ENCODE results near the gene ZBED1.

ZBED1 gene

DNA sequence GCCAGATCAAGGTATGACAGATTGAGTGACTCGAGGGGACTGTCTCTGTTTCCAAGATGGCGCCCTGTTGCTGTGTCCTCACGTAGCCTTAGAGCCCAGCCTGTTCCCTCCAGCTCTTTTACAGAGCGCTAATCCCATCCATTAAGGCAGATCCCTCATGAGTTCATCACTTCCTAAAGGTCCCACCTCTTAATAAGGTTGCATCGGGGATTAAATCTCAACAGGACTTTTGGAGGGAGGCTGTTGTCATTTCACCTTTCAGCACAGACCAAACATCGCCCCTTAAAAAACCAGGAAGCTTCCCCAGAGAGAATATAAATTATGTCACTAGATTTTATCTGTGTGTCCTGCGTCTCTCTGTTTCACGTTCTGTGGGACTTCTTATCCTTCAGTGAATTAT, 32.6 kb upstream of the ZBED1 start:
- no peak for ATAC-seq (ENCODE audit: low read depth)
- H3K36me3 ChIP-seq (ENCODE audit: low read depth) = no peaks in the 10 kb centered on the region
- H3K9me3 ChIP-seq (ENCODE audit: severe bottlenecking) = no peaks in the 10 kb centered on the region
- H3K27me3 ChIP-seq (ENCODE audit: insufficient read depth, poor library complexity, severe bottlenecking) = no peaks in the 10 kb centered on the region
- TF ChIP-seq, protein P1, sequence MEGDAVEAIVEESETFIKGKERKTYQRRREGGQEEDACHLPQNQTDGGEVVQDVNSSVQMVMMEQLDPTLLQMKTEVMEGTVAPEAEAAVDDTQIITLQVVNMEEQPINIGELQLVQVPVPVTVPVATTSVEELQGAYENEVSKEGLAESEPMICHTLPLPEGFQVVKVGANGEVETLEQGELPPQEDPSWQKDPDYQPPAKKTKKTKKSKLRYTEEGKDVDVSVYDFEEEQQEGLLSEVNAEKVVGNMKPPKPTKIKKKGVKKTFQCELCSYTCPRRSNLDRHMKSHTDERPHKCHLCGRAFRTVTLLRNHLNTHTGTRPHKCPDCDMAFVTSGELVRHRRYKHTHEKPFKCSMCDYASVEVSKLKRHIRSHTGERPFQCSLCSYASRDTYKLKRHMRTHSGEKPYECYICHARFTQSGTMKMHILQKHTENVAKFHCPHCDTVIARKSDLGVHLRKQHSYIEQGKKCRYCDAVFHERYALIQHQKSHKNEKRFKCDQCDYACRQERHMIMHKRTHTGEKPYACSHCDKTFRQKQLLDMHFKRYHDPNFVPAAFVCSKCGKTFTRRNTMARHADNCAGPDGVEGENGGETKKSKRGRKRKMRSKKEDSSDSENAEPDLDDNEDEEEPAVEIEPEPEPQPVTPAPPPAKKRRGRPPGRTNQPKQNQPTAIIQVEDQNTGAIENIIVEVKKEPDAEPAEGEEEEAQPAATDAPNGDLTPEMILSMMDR (IDR thresholded peaks at IDR 0.05; ENCODE audit: poor library complexity, severe bottlenecking) = no peak
- DNase-seq (ENCODE audit: low spot score) = no peak
- no peaks in the 10 kb centered on the region for H3K4me1 ChIP-seq (ENCODE audit: insufficient read depth, poor library complexity, severe bottlenecking)
- H3K27ac ChIP-seq (ENCODE audit: poor library complexity, severe bottlenecking) = no peak overlapping the region
- no peak overlapping the region for H3K4me3 ChIP-seq (ENCODE audit: severe bottlenecking)

DNA sequence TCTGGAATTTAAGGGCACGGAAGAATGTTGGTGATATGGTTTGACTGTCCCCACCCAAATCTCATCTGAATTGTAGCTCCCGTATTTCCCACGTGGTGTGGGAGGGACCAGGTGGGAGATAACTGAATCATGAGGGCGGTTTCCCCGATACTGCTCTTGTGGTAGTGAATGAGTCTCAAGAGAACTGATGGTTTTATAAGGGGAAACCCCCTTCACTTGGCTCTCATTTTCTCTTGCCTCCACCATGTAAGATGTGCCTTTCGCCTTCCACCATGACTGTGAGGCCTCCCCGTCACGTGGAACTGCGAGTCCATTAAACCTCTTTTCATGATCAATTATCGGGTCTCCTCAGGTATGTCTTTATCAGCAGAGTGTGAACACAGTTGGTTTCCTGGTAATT, 25.6 kb upstream of the ZBED1 start:
- no peaks in the 10 kb centered on the region for H3K4me1 ChIP-seq (ENCODE audit: insufficient read depth, poor library complexity, severe bottlenecking)
- DNase-seq (ENCODE audit: low spot score) = no peak
- TF ChIP-seq, protein P1 (IDR thresholded peaks at IDR 0.05; ENCODE audit: poor library complexity, severe bottlenecking) = no peak
- no peaks in the 10 kb centered on the region for H3K36me3 ChIP-seq (ENCODE audit: low read depth)
- H3K9me3 ChIP-seq (ENCODE audit: severe bottlenecking) = no peaks in the 10 kb centered on the region
- ATAC-seq (ENCODE audit: low read depth) = no peak
- H3K27me3 ChIP-seq (ENCODE audit: insufficient read depth, poor library complexity, severe bottlenecking) = no peaks in the 10 kb centered on the region
- no peak overlapping the region for H3K4me3 ChIP-seq (ENCODE audit: severe bottlenecking)
- H3K27ac ChIP-seq (ENCODE audit: poor library complexity, severe bottlenecking) = no peak overlapping the region

- Histone ChIP-seq H3K9me3 (ENCODE audit: severe bottlenecking) (no peaks in the 10 kb centered on the region), H3K36me3 (ENCODE audit: low read depth) (no peaks in the 10 kb centered on the region), H3K4me3 (ENCODE audit: severe bottlenecking) (no peak overlapping the region), H3K27ac (ENCODE audit: poor library complexity, severe bottlenecking) (no peak overlapping the region), H3K4me1 (ENCODE audit: insufficient read depth, poor library complexity, severe bottlenecking) (no peaks in the 10 kb centered on the region), H3K27me3 (ENCODE audit: insufficient read depth, poor library complexity, severe bottlenecking) (no peaks in the 10 kb centered on the region)
- TF ChIP-seq, protein P1 (IDR thresholded peaks at IDR 0.05; ENCODE audit: poor library complexity, severe bottlenecking) = no peak
- no peak for DNase-seq (ENCODE audit: low spot score)
- no peak for ATAC-seq (ENCODE audit: low read depth)
Measured at GRCh38 chrX:2523911-2524310, 23.1 kb upstream of the ZBED1 start.

DNA sequence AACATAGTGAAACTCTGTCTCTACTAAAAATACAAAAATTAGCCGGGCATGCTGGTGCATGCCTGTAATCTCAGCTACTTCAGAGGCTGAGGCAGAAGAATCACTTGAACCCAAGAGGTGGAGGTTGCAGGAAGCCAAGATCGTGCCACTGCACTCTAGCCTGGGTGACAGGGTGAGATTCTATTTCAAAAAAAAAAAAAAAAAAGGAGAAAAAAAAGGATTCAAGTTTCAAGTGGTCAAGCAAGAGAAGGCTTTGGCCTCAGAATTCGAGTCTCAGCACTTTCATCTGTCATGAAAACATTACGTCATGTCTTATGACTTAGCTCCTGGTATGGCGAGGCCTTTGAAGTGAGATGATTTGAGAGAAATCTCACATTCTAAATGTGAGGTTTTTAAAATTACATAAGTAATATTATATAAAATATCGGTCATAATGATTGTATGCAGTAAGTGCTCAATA, 21.2 kb upstream of the ZBED1 start:
- Histone ChIP-seq H3K4me3 (ENCODE audit: severe bottlenecking) (no peak overlapping the region), H3K27me3 (ENCODE audit: insufficient read depth, poor library complexity, severe bottlenecking) (no peaks in the 10 kb centered on the region), H3K36me3 (ENCODE audit: low read depth) (no peaks in the 10 kb centered on the region), H3K9me3 (ENCODE audit: severe bottlenecking) (no peaks in the 10 kb centered on the region), H3K4me1 (ENCODE audit: insufficient read depth, poor library complexity, severe bottlenecking) (no peaks in the 10 kb centered on the region), H3K27ac (ENCODE audit: poor library complexity, severe bottlenecking) (no peak overlapping the region)
- no peak for DNase-seq (ENCODE audit: low spot score)
- no peak for ATAC-seq (ENCODE audit: low read depth)
- TF ChIP-seq, protein P1 (IDR thresholded peaks at IDR 0.05; ENCODE audit: poor library complexity, severe bottlenecking) = no peak

- ATAC-seq (ENCODE audit: low read depth) = no peak
- TF ChIP-seq, protein P1 (IDR thresholded peaks at IDR 0.05; ENCODE audit: poor library complexity, severe bottlenecking) = no peak
- no peak overlapping the region for H3K4me3 ChIP-seq (ENCODE audit: severe bottlenecking)
- DNase-seq (ENCODE audit: low spot score) = peak; percentile 6
- H3K4me1 ChIP-seq (ENCODE audit: insufficient read depth, poor library complexity, severe bottlenecking) = no peaks in the 10 kb centered on the region
- H3K9me3 ChIP-seq (ENCODE audit: severe bottlenecking) = no peaks in the 10 kb centered on the region
- no peaks in the 10 kb centered on the region for H3K27me3 ChIP-seq (ENCODE audit: insufficient read depth, poor library complexity, severe bottlenecking)
- no peaks in the 10 kb centered on the region for H3K36me3 ChIP-seq (ENCODE audit: low read depth)
- H3K27ac ChIP-seq (ENCODE audit: poor library complexity, severe bottlenecking) = no peak overlapping the region
Measured at GRCh38 chrX:2521092-2521926, 20.5 kb upstream of the ZBED1 start.
